Common myeloid progenitor, CD34-positive (primary cell): Measurements from ENCODE around the gene KATNAL2.

Source experiments
- CTCF ChIA-PET: fragments of 350-600 bp; sonication (Branson Sonifier 250); formaldehyde crosslinking; loops from one replicate; lab custom pipeline; 2021; ENCODE audit warnings: antibody characterized with exemption; lab: Charles Lee
- POLR2A ChIA-PET: fragments of 350-600 bp; sonication (Branson Sonifier 250); formaldehyde crosslinking; loops from one replicate; lab custom pipeline; 2021; ENCODE audit warnings: antibody characterized with exemption; lab: Charles Lee
- DNase-seq, 3 donors: peaks; one replicate each; pipeline versions ENCODE4 v3.0.0 to v3.0.0-alpha.2; 2013
- H3K27ac ChIP-seq, 2 experiments: 1 replicate in 1 of 2; 2 replicates in 1 of 2; pipeline ENCODE4 v1.7.0; 2013; ENCODE audit warnings: inconsistent platforms in 2 of 2, low read length in 2 of 2, mild to moderate bottlenecking in 2 of 2, low read depth in 1 of 2, moderate library complexity in 1 of 2; ENCODE audit not compliant: severe bottlenecking in 2 of 2, insufficient read depth in 1 of 2, poor library complexity in 1 of 2
- H3K27me3 ChIP-seq, 5 experiments: replicated peaks in 2 of 5; 1 replicate in 3 of 5; 2 replicates in 2 of 5; pipeline versions ENCODE4 v1.6.1 to v1.7.0; 2013; ENCODE audit warnings: low read length in 4 of 5, mild to moderate bottlenecking in 2 of 5, moderate library complexity in 2 of 5, inconsistent platforms in 1 of 5; ENCODE audit not compliant: insufficient read depth in 5 of 5, control insufficient read depth in 4 of 5
- H3K36me3 ChIP-seq, 4 experiments: 1 replicate in 2 of 4; 2 replicates in 2 of 4; pipeline versions ENCODE4 v1.6.1 to v1.7.0; 2013; ENCODE audit warnings: low read length in 3 of 4, control low read depth in 1 of 4, mild to moderate bottlenecking in 1 of 4; ENCODE audit not compliant: control insufficient read depth in 4 of 4, insufficient read depth in 4 of 4
- H3K4me1 ChIP-seq, 4 experiments: 1 replicate in 3 of 4; 2 replicates in 1 of 4; pipeline versions ENCODE4 v1.6.1 to v1.7.1; 2013; ENCODE audit warnings: low read length in 3 of 4, mild to moderate bottlenecking in 3 of 4, control low read depth in 1 of 4, inconsistent platforms in 1 of 4, moderate library complexity in 1 of 4; ENCODE audit not compliant: control insufficient read depth in 4 of 4, insufficient read depth in 4 of 4; ENCODE audit errors: control extremely low read depth in 1 of 4
- H3K4me3 ChIP-seq, 7 experiments: 1 replicate in 4 of 7; 2 replicates in 3 of 7; pipeline versions ENCODE4 v1.5.1 to v1.7.0; 2013; ENCODE audit warnings: mild to moderate bottlenecking in 7 of 7, low read length in 6 of 7, moderate library complexity in 6 of 7, inconsistent platforms in 2 of 7, low read depth in 2 of 7, control low read depth in 1 of 7; ENCODE audit not compliant: insufficient read depth in 4 of 7, control insufficient read depth in 1 of 7; ENCODE audit errors: extremely low read depth in 1 of 7
- H3K9me3 ChIP-seq, 5 experiments: 1 replicate in 4 of 5; 2 replicates in 1 of 5; pipeline versions ENCODE4 v1.6.1 to v1.7.1; 2013; ENCODE audit warnings: low read length in 4 of 5, mild to moderate bottlenecking in 2 of 5, inconsistent platforms in 1 of 5, low read depth in 1 of 5, moderate library complexity in 1 of 5; ENCODE audit not compliant: control insufficient read depth in 4 of 5, insufficient read depth in 2 of 5; ENCODE audit errors: control extremely low read depth in 1 of 5
- WGBS: methylation state at CpG from one replicate; pipeline ENCODE4 v1.1.5; 2013; ENCODE audit not compliant: insufficient coverage; 5-methylcytosine and 5-hydroxymethylcytosine counted together

Gene KATNAL2

DNA sequence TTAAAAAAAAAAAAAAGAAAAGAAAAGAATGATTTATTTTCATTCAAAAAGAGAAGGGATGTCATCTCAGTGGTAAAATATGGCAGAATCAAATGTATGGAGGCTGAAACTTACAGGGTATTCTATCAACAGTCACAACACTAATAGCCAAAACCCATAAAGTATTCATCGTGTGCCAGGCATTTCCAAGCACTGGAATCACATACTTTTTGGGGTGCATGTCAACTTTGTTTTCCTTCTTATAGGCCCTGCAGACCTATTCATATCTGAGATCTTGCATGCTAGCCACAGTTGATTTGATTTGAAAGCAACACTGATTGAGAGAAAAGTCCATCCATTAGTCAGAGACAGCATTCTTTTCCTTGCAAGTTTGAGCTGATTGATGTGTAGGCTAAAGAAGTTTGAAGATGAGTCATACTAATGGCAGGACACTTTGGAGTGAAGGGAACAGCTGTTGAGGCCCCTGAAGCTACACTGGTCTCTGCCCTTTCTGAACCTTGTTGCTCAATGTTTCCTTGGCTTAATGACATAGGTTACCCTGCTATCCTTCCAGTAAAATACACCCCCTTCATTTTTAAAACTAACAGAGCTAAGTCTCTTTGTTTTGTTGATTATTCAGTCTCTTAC lies 22.0 kb downstream of the KATNAL2 start:
- H3K4me3 ChIP-seq, result no peak overlapping the region
- ChIA-PET POLR2A (no interaction called here), CTCF (interaction anchor here (0.6 kb wide), 1 partner anchor 11 kb away, joined by 4 read pairs; no protein-coding TSS in a partner anchor)
- no peak overlapping the region for H3K27ac ChIP-seq
- peaks cover 0 to 4% (median 0%) of the 10 kb centered on the region in 4 experiments for H3K4me1 ChIP-seq
- no CpG with 5 or more reads among the region's 1 CpG for WGBS
- DNase-seq, result no peak
- no peaks in the 10 kb centered on the region for H3K27me3 ChIP-seq
- H3K36me3 ChIP-seq, result no peaks in the 10 kb centered on the region
- H3K9me3 ChIP-seq, result peaks cover 0 to 3% (median 0%) of the 10 kb centered on the region in 5 experiments

DNA sequence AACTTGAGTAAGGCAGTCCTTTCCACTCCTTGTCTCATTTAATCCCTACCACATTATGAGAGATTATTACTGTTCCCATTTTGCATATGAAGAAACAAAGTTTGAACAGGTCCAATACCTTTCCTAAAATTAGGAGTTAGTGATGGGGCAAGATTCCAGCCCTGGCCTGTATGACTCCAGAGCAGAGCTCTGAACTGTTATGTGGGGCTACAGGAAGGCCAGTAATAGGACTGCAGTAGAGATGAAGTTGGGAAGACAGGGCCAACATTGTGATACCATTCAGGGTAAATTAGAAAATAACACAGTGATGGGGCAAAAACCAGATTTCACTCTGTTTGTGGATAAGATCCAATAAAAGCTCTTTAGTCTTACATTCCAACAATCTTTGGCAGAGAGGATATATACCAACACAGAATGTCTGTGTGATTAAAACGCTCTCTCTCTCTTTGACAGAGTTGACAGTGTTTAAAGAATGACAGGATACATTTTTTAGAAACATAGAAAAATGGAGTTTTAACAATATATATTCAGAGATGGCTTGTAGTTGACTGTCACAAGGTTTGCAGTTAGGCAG lies 22.7 kb downstream of the KATNAL2 start:
- peaks cover 0 to 3% (median 0%) of the 10 kb centered on the region in 4 experiments for H3K4me1 ChIP-seq
- H3K9me3 ChIP-seq, result peaks cover 0 to 3% (median 0%) of the 10 kb centered on the region in 5 experiments
- no peak overlapping the region for H3K27ac ChIP-seq
- H3K36me3 ChIP-seq, result no peaks in the 10 kb centered on the region
- H3K4me3 ChIP-seq, result no peak overlapping the region
- ChIA-PET POLR2A (no interaction called here), CTCF (interaction anchor here (0.6 kb wide), 1 partner anchor 11 kb away, joined by 4 read pairs; no protein-coding TSS in a partner anchor)
- no CpG with 5 or more reads among the region's 1 CpG for WGBS
- H3K27me3 ChIP-seq, result no peaks in the 10 kb centered on the region
- no peak for DNase-seq

DNA sequence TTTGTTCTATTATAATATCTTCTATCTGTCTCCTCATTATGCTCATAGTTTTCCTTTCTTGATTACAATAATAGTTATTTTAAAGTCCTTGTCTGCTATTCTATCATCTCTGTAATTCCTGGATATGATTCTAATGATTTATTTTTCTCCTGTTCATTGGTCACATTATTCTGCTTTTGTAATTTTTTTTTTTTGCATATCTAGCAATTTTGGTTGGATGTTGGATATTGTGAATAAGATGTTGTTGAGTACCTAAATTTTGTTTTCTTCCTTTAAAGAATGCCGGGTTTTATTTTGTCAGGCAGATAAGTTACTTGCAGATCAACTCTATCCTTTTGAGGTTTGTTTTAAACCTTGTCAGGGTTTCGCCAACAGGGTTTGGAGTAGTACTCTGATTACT lies 25.2 kb downstream of the KATNAL2 start:
- ChIA-PET POLR2A (no interaction called here), CTCF (no interaction called here)
- peaks cover 0 to 2% (median 0%) of the 10 kb centered on the region in 5 experiments for H3K27me3 ChIP-seq
- H3K27ac ChIP-seq, result no peak overlapping the region
- H3K9me3 ChIP-seq, result no peaks in the 10 kb centered on the region
- peaks cover 2 to 6% (median 5%) of the 10 kb centered on the region in 4 experiments for H3K4me1 ChIP-seq
- 100% methylated on average over 2 of the region's 2 CpGs for WGBS
- no peak overlapping the region for H3K4me3 ChIP-seq
- no peaks in the 10 kb centered on the region for H3K36me3 ChIP-seq
- no peak for DNase-seq

DNA sequence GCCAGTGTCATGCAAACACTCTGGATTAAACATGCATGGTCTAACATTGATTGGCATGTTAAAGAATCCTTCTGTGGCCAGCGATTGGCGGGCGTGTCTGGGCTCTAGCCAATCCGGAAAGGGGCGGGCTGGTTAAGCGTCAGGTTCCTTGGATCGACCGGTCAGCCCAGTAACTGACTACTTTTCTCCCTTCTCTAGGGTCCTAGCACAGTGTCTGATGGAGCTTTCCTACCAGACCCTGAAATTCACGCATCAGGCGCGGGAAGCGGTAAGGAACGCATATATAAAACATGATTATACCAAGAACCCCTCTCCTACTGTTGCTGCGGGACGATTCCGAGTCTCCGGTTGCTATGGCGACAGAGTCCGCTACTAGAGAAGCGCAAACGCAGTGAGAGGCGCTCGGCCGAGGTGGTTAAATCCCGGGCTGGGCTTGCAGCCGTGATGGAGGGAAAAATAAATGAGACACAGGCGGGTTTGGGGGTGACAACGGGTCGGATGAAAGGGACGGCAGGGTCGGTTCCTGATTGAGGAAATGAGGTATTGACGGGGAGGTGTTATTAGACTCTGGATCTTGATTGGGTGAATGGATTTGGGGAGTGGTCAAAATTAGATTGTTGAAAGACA lies 29.4 kb downstream of the KATNAL2 start:
- peak; percentile 74 to 86 (median 75) for DNase-seq
- CTCF ChIA-PET, result interaction anchor here (0.5 kb wide), 1 partner anchor 266 kb away, joined by 3 read pairs; no protein-coding TSS in a partner anchor

DNA sequence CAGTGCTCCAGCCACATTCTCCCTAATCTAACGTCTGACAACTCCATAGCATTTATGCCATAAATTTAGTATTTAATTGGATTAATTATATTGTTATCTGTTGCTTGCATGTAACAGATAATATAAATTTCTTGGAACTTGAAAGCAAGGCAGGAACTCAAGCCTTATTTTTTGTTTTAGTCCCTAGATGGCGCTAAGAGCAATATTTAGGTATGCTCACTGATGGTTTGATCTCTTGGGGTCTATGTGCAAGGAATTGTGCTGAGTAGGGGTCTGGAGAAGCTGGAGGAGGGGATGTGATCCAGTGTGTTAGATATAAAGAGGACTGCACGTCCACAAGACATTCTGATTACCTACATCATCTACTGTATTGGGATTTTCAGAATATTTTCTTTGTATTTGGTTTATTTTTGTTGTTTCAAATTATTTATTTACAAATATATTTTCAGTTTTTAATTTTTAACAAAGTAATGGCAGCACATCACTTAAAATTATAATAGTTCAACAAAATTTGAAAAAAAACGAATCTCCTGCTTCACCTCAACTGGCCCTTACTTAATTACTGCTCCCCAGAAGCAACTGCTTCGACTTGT lies 32.8 kb downstream of the KATNAL2 start:
- CTCF ChIA-PET, result interaction anchor here (1.2 to 3.0 kb wide), 2 partner anchors 13 to 33 kb away, joined by 3 to 11 read pairs; partner anchors contain the start of genes KATNAL2 and PIAS2
- peak; percentile 14 to 30 (median 30) for DNase-seq

More for the DNA sequence above, 29.4 kb downstream of the KATNAL2 start:
- Histone ChIP-seq H3K27me3 (peaks cover 0 to 2% (median 0%) of the 10 kb centered on the region in 5 experiments), H3K4me3 (peak overlapping the region; percentile 69 to 97 (median 85)), H3K36me3 (no peaks in the 10 kb centered on the region), H3K9me3 (no peaks in the 10 kb centered on the region), H3K4me1 (peaks cover 2 to 6% (median 5%) of the 10 kb centered on the region in 4 experiments), H3K27ac (peak overlapping the region in 1 of 2 experiments; percentile 34)
- 0% methylated on average over 24 of the region's 32 CpGs for WGBS
- POLR2A ChIA-PET, result interaction anchor here (1.5 kb wide), 1 partner anchor 29 kb away, joined by 6 read pairs; the partner anchor contains the start of genes KATNAL2 and PIAS2

DNA sequence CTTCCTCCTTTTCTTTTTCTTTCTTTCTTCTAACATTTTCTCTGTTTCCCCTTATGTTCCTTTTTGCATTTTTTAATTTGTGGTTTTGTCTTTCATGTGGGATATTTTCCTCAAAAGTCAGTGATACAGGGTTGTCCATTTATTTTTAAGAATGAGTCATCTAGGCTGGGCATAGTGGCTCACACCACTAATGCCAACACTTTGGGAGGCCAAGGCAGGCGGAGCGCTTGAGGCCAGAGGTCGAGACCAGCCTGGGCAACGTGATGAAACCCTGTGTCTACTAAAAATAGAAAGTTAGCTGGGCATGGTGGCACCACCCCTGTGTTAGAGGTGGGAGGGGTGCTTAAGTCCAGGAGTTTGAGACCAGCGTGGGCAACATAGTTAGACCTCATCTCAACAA lies 35.8 kb downstream of the KATNAL2 start:
- ChIA-PET POLR2A (no interaction called here), CTCF (no interaction called here)
- Histone ChIP-seq H3K27me3 (no peaks in the 10 kb centered on the region), H3K4me1 (no peaks in the 10 kb centered on the region), H3K4me3 (no peak overlapping the region), H3K9me3 (no peaks in the 10 kb centered on the region), H3K36me3 (no peaks in the 10 kb centered on the region), H3K27ac (no peak overlapping the region)
- WGBS, result 82% methylated on average over 2 of the region's 5 CpGs
- DNase-seq, result no peak

More for the DNA sequence above, 32.8 kb downstream of the KATNAL2 start:
- no peaks in the 10 kb centered on the region for H3K36me3 ChIP-seq
- H3K4me3 ChIP-seq, result no peak overlapping the region
- peaks cover 2 to 6% (median 5%) of the 10 kb centered on the region in 4 experiments for H3K4me1 ChIP-seq
- no peak overlapping the region for H3K27ac ChIP-seq
- peaks cover 0 to 2% (median 0%) of the 10 kb centered on the region in 5 experiments for H3K27me3 ChIP-seq
- POLR2A ChIA-PET, result no interaction called here
- WGBS, result 79% methylated on average over 2 of the region's 5 CpGs
- no peaks in the 10 kb centered on the region for H3K9me3 ChIP-seq
